ENCODE data around the gene OR10C1.

The OR10C1 gene

DNA sequence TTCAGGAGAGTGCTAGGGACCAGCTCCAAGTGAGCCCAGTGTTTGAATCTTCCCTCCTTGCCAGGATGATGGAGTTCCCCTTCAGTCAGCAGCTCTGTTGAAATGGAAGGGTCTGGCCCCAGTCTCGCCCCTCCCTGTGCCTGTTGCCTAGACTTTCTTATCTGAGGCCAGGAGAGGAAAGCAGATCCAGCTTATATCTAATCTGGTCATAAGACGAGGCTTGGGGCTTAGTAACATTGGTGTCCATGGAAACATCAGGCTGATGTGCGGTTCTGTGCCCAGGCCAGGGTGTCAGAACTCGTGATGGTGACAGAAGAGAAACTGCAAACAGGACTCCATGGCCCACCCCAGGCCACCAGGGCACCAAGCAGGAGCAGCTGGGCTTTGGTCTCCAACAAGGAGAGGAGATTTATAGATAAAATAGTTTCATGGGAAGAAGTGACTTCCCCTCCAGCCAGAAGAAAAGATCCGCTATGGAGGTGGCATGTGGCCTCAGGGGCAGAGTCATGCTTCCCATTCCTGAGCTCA is 38.9 kb downstream of the OR10C1 start:
- DNase-seq (ENCODE audit: low read depth in 3 of 3, low spot score in 1 of 3) = no peak

DNA sequence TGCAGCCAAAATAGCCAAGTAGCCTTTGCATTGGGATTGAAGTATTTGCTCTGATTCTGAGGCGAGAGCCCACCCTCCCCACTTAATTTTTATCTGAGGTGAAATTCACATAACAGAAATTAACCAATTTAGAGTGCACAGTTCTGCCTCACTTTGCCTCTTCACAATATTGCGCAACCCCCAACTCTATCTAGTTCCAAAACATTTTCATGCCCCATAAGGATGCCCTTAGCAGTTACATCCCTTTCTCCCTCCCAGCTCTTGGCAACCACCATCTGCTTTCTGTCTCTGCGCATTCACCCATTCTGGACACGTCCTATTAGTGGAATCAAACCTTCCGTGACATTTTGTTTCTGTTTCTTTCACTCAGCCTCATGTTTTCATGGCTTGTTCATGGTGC is 39.6 kb downstream of the OR10C1 start:
- no peak for DNase-seq (ENCODE audit: low read depth in 3 of 3, low spot score in 1 of 3)

DNA sequence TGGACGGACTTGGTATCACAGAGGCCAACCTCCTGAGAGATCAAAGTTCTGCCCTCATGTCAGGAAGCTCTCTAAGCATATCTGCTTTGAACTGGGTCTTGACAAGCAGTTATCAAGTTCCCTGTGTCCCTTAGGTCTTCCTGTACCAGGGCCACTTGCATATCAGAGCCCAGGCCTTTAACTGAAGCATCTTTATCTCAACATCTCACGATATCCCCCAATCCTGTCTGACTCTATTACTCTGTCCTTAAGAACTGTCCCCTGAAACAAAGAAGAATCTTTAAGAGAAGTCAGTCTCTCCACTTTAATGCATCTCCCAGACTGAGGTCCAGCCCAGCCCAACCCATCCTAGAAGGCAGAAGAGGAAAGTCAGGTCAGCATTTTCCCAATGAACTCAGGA is 40.5 kb downstream of the OR10C1 start:
- no peak for DNase-seq (ENCODE audit: low read depth in 3 of 3, low spot score in 1 of 3)

DNA sequence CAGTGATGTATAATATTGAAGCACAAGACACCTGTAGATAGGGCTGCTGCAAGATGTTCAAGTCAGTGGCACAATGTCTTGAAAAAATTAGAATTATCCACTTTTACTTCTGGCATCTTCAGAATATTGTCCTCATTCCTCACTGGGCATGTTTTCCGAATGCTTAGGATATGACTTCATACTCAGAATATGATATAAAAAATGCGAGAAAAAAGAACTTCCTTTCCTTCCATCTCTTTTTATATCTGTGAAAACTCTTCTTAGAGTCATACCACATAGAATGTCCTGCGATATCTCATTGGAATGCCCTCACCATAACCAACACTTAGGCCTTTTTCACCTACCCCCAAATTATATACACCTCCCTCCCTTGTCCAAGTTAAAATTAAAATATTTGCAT is 44.1 kb downstream of the OR10C1 start:
- no peak for DNase-seq (ENCODE audit: low read depth in 3 of 3, low spot score in 1 of 3)

DNA sequence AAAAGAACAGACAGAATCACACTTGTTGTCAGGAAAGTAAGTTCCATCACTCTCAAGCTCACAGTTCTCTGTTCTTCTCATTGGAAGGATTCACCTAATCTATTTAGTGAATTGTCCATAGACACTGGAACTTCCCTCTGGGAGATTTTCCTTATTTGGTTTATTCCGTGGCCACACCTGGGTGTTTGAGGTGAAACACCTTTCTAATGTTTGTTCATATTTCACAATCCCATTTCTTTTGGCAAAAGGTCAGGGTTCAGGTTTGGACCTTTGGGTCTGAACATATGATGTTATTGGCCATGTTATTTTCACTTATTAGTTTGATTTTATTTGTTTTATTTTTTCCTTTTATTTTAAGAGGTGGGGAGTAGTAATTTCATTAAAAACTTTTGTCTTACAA is 44.6 kb downstream of the OR10C1 start:
- no peak for DNase-seq (ENCODE audit: low read depth in 3 of 3, low spot score in 1 of 3)

DNA sequence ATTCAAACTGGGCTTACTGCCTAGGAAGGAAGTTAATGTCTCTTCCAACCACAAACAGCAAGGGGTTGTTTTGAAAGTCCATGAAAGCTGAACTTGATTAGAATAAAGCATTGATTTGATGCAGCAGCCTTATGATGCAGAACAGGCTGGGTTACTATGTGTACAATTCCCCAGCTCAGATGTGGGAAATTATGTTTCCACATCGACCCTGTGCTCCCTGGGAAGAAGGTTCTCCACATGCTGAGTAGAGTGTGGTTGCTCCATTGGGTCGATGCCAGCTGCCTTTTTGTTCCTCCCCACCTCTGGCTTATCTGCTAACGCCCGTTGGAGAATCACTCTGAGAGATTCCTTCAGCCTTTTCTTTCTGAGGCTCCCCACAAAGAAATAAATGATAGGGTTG is 47.5 kb downstream of the OR10C1 start:
- DNase-seq (ENCODE audit: low read depth in 3 of 3, low spot score in 1 of 3) = no peak

DNA sequence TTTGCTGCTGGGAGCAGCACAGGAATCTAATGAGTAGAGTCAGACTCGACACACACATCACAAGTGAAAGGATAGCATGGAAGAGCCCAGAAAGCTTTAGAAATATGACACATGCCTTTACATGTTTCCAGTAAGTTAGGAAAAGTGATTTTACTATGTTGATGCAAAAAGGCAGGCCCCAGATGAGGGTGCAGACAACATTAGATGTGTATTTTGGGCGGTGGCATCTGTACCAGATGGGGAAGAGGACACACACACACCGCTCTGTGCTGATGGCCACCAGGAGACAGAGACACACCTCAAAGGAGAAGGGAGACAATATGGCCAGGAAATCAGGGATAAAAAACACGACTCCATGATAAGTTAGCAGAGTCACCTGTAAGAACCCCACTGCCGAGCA is 48.0 kb downstream of the OR10C1 start:
- DNase-seq (ENCODE audit: low read depth in 3 of 3, low spot score in 1 of 3) = no peak

DNA sequence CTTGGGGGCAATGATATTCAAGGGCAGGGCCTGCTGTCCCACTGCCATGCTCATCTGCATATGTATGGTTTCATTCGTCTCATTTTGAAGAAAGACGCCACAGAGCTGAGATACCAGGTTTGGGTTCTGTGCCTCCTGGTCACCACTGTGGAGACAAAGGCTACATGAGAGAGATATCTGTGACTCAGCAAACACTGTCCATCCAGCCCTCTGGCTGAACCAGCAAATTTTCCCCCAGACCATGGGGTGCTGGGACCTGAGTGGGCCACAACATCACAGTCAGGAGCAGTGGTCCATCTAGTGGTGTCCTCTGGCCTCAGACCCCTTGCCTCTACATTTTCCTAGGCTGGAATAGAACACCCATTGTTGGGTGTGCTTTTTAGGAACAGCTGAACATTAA is 48.6 kb downstream of the OR10C1 start, which contains the start of gene MAS1L:
Gene MAS1L (minus strand): TSS at position 297 of the 400 bp plus-strand sequence. CDS start 54 bp downstream, at position 243.
- no peak for DNase-seq (ENCODE audit: low read depth in 3 of 3, low spot score in 1 of 3)

DNA sequence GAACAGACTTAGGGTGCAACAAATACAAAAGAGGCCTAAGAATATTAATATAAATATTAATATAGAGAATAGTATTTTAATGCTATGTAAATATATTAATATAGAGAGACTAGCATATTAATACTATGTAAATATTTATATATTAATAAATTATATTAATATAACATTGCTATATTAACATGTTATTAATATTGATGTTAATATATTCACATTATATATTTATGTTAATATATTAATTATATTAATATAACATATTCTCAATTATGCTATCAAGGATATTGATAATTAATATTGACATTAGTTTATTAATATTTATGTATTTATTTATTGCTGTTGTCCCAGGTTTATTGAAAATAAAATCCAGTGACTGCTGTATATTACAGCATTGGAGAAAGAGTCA is 49.8 kb downstream of the OR10C1 start:
- DNase-seq (ENCODE audit: low read depth in 3 of 3, low spot score in 1 of 3) = no peak

DNA sequence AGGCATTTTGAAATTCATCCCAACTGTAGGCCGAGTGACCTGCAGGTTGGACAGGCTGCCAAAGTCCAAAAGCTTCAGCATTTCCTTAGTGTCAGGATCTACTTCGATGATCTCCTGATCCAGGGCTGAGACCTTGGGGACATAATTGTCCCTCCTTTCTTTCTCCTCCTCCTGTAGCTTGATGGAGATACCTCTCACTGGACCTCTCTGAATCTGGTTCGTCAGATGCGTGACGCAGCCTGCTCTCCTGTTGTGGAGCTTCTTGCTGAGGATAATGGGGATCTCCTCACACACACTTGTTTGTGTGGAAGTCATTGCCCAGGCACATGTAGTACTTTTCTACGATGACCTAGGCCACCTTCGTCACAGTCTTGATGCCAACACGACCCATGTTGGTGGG is 50.2 kb downstream of the OR10C1 start:
- no peak for DNase-seq (ENCODE audit: low read depth in 3 of 3, low spot score in 1 of 3)

DNA sequence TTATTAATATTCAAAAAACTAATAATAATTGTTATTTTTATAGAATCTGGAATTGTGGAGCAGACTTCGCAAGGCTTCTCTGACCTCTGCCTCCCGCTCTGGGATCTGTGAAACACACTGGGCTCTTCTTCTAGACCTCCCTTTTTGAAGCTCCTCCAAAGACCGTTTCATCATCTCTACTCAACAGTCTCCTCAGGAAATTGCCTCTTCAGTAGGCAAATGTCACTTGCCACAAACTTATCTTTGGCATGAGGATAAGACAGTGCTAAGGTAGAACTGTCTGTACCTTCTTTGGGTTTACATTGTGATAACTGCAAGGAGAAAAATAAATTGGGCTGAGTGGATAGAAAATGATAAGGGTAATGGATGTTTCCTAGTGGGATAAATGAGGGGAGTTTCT is 50.9 kb downstream of the OR10C1 start:
- DNase-seq (ENCODE audit: low read depth in 3 of 3, low spot score in 1 of 3) = no peak

DNA sequence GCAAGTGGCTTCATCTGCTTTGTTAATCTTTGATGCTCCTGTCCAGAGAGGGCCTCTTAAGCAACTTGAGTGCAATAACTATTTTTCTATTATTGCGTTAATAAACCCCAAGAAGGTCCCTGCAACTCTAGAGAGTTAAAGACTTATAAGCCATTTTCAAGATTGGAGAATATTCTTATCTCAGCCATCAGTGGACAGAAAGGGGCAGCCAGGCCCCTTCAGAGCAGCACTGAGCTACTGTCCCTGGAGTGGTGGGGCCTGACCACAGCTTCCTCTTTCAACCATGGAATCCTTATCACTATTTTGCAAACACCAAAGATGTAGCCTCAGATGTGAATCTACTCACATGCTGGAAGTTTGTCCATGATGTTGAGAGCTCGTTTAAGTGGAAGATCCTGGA is 51.4 kb downstream of the OR10C1 start:
- DNase-seq (ENCODE audit: low read depth in 3 of 3, low spot score in 1 of 3) = no peak

Measured in stimulated activated CD4-positive, alpha-beta T cell treated with anti-CD3 and anti-CD28 coated beads, TNF-alpha, amount 100 ng/mL, for 1 hour (primary cell).